Stimulated activated naive CD4-positive, alpha-beta T cell treated with Interleukin-2 at 50 U/mL for 16 hours (primary cell): ENCODE measurements around the gene KPNB1.

Experiments used
- DNase-seq: peaks from one replicate; lab custom pipeline; 2025; lab: John Stamatoyannopoulos, UW

KPNB1 gene

GRCh38 chr17:47649153-47649971, at the start of gene KPNB1:
TSS of gene KPNB1 (plus strand) at chr17:47649919. CDS start at chr17:47650245, 326 bp downstream.
- DNase-seq = peak; percentile 99

DNA sequence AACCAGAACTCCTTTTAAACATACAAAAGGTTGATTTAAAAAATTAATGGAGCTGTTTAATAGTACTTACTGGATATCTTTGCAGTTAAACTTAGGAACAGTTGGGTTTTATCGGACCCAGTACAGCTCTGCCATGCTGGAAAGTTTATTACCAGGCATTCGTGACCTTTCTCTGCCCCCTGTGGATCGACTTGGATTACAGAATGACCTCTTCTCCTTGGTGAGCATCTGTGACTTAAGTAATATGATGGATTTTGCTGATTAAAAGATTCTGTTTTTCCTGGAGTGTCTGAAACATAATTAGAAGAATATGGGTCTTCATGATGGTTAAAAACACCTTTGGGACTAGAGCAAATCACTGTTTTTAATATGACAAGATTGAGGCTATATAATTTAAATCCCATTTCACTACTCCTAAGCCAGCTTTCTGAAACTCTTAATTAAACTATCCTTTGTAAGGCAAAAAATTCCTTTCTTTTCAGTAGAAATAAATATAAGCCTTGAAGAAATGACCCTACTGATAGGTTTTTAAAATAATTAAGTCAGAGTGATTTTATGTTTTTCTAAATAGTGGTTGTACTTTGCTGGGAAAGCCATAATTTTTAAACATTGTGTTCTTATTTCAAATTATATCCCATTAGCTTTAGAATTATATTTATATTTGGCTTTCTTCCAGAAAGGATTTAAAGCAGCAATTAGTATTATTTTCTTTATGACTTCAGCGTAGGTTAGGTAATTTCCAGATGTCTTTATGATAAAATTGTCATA, 45.7 kb upstream of the KPNB1 start:
- no peak for DNase-seq

- DNase-seq = no peak
Measured at GRCh38 chr17:47604598-47604927, 45.2 kb upstream of the KPNB1 start.

- DNase-seq = no peak
Measured at GRCh38 chr17:47605011-47605410, 44.7 kb upstream of the KPNB1 start.

GRCh38 chr17:47607481-47607880, 42.2 kb upstream of the KPNB1 start:
- no peak for DNase-seq

GRCh38 chr17:47611372-47612350, 38.1 kb upstream of the KPNB1 start:
- DNase-seq = no peak

GRCh38 chr17:47615766-47616424, 33.8 kb upstream of the KPNB1 start:
- DNase-seq = no peak

- DNase-seq = no peak
Measured at GRCh38 chr17:47618410-47618809, 31.3 kb upstream of the KPNB1 start.

DNA sequence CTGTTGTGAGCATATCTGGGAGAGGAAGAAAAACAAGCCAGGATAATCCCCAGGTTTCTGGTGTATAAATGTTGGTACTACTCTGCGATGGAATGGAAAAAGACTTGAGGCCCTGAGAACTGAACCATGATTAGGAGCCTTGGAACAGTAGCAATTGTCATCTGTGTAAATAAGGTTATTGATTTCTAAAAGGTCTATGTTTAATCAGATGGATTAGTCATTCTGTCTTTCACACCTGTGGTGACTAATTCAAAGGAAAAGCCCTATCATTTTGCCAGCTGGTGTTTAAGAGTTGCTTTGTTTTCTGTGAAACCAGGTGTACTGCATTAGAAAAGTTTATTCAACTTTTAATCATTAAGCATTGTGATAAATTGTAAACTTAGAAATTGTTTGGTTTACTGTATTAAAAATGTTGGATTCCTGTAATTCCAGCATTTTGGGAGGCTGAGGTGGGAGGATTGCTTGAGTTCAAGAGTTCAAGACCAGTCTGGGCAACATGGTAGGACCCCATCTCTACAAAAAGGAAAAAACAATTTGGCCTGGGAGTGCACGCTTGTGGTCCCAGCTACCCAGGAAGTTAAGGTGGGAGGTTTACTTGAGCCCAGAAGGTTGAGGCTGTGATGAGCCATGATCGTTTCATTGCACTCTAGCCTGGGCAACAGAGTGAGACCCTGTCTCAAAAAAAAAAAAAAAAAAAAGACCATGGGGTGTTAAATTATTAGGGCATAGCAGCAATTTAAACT, 29.0 kb upstream of the KPNB1 start:
- no peak for DNase-seq

DNA sequence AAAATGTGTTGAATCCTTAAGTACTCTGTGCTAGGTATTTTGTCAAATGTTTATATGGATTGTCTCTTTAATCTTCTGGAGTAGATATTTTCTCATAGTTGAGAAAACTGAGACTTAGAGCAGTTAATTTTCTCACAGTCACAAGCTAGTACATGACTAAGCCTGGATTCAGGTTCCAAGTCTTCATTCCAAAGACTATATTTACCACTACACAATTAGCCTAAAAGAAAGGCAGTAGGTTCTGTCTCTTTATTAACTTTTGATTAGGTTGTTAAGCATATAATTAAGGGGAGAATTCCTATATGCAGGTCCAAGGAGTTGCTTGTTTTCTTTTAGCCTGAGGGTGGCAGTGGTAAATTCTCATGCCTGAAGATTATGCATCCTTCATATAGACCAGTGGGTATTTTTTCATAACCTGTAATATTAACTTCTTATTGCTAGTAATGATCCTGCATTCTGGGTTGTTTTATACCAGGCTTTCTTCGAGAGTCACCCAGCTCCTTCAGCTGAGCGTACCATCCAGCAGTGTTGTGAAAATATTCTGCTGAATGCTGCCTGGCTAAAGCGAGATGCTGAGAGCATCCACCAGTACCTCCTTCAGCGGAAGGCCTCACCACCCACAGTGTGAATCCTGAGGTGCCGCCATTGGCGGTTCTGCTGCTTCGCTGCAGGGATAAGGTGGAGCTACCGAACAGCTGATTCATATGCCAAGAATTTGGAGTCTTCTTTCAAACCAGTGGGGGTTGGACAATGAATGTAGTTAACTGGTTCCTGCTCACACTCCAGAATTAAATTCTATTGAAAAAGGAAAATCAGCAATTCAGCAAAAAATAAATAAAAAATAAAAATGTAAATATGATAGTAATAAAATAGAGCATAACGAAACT, 28.2 kb upstream of the KPNB1 start:
- no peak for DNase-seq

- no peak for DNase-seq
Measured at GRCh38 chr17:47622180-47622549, 27.6 kb upstream of the KPNB1 start.

DNA sequence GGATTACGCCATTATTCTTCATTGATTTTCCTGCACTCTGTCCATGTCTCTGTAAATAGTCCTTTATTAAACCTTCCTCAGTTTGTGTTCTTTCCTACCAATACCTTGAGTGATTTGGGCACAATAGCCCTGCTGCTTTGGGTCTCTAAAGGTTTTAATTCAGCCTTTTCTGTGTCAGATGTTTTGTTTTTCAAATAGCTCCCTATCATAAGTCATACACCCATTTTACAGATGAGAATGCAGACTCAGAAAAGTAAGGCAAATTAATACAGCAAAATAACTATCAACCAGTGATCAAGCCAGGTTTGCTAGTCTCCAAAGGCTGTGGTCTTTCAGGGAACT, 25.0 kb upstream of the KPNB1 start:
- no peak for DNase-seq

- no peak for DNase-seq
Measured at GRCh38 chr17:47628014-47628566, 21.6 kb upstream of the KPNB1 start.

GRCh38 chr17:47629826-47630225, 19.9 kb upstream of the KPNB1 start:
- DNase-seq = no peak

- DNase-seq = no peak
Measured at GRCh38 chr17:47630614-47631013, 19.1 kb upstream of the KPNB1 start.

- DNase-seq = no peak
Measured at GRCh38 chr17:47632991-47633390, 16.7 kb upstream of the KPNB1 start.

DNA sequence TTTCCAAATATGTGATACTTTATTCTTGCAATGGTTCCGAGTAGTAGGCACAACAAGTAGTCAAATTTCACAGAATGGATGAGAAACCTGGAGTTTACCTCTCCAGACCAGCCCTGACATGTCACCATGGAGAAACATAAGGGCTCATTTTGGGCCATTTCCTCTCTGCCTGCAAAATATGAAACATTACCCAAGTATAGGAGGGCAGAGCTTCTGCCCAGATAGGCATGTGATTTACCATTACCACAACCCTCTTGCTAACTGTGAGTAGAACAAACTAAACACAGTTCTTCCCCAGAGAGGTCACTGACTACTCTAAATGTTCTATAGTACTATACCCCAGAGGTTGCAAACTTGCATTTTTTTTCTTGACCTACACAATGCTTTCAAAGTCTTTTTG, 15.7 kb upstream of the KPNB1 start:
- DNase-seq = no peak

GRCh38 chr17:47634870-47635269, 14.8 kb upstream of the KPNB1 start:
- no peak for DNase-seq

DNA sequence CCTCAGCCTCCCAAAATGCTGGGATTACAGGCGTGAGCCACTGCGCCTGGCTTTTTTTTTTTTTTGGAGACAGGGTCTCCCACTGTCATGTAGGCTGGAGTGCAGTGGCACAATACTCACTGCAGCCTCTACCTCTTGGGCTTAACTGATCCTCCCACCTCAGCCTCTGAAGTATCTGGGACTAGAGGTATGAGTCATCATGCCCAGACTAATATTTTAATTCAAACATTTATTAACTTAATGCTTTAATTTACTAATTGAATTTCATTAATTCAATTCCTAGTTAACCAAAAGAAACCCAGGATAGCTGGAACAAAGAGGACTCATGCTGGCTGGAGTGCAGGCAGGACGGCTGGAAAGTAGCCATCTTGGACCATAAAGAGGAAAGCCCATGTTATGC, 14.0 kb upstream of the KPNB1 start:
- DNase-seq = no peak
